Gastrocnemius medialis (tissue), 4 donors: Measurements from ENCODE around the gene NRL. TPM values are rescaled to one million over a fixed set of nuclear protein-coding genes. Genes with fewer than 3 reads are reported as not detected.

Experiments
- ATAC-seq, 2 donors: fragments of 150-250 bp; one replicate each; pipeline ENCODE4 v1.9.1; 2016
- DNase-seq, 2 donors: peaks; one replicate each; pipeline ENCODE4 v3.0.0-alpha.2; 2019
- H3K27ac ChIP-seq, 4 donors: fragments of 200-600 bp; sonication (generic); 1 replicate in 1 of 4; 2 replicates in 3 of 4; pipeline ENCODE4 v1.5.1; 2016 to 2018; ENCODE audit warnings: mild to moderate bottlenecking in 2 of 4, moderate library complexity in 1 of 4
- H3K27me3 ChIP-seq, 3 donors: fragments of 200-600 bp; sonication (generic) in 2 of 3; 1 replicate in 1 of 3; 2 replicates in 2 of 3; pipeline versions ENCODE4 v1.5.1 to v1.6.0; 2016 to 2019; ENCODE audit warnings: mild to moderate bottlenecking in 1 of 3, moderate library complexity in 1 of 3
- H3K36me3 ChIP-seq, 2 donors: fragments of 200-600 bp; sonication (generic) in 1 of 2; one replicate each; pipeline ENCODE4 v1.5.1; 2017 to 2018
- H3K4me1 ChIP-seq, 2 donors: fragments of 200-600 bp; sonication (generic) in 1 of 2; one replicate each; pipeline ENCODE4 v1.5.1; 2016 to 2017; ENCODE audit warnings: mild to moderate bottlenecking in 2 of 2
- H3K4me3 ChIP-seq, 4 donors: fragments of 200-600 bp; sonication (generic) in 3 of 4; 1 replicate in 1 of 4; 2 replicates in 3 of 4; pipeline ENCODE4 v1.5.1; 2016 to 2019; ENCODE audit warnings: mild to moderate bottlenecking in 2 of 4
- H3K9me3 ChIP-seq, 3 donors: fragments of 200-600 bp; sonication (generic) in 2 of 3; 1 replicate in 1 of 3; 2 replicates in 2 of 3; pipeline ENCODE4 v1.5.1; 2016 to 2019
- POLR2A ChIP-seq, 2 donors: fragments of 450-650 bp; IDR thresholded peaks; one replicate each; pipeline ENCODE4 v1.6.1; 2017; ENCODE audit warnings: antibody characterized with exemption in 2 of 2, mild to moderate bottlenecking in 2 of 2, moderate library complexity in 2 of 2
- in situ Hi-C, 4 donors: fragments of 200-750 bp; cut with MboI; loops; one replicate each; pipeline versions ENCODE4 v1.15.0 to v1.8.0; 2017; ENCODE audit warnings: low sequenced_read_pairs in 4 of 4
- intact Hi-C: fragments of 100-400 bp; cut with DNase I; formaldehyde crosslinking; loops from one replicate; pipeline ENCODE4 v1.15.1; 2023; ENCODE audit warnings: low total_unique reads
- total RNA-seq, 4 donors: library from RNA; depleted of rRNA; stranded (reverse); fragments of >200 nt; gene quantifications; one replicate each; pipeline versions ENCODE4 v1.1.0 to v1.2.3, GENCODE V29; 2016
- TF ChIP-seq, protein P1 (sequence below), 5 experiments: fragments of 450-650 bp in 3 of 5; fragments of 200-600 bp in 2 of 5; sonication (generic) in 2 of 5; IDR thresholded peaks in 4 of 5; conservative IDR thresholded peaks in 1 of 5; 1 replicate in 4 of 5; 2 replicates in 1 of 5; pipeline ENCODE4 v1.5.1; 2016 to 2019; ENCODE audit warnings: antibody characterized with exemption in 5 of 5, mild to moderate bottlenecking in 3 of 5, moderate library complexity in 3 of 5

NRL gene
- total RNA-seq, 4 donors from 2014 or later: 0.82 to 4.5 (median 2.4) TPM

GRCh38 chr14:24081739-24082211, 33.0 kb downstream of the NRL start:
- in situ Hi-C loops (no loop called here), intact Hi-C loops (no loop called here)
- no peak for DNase-seq
- TF ChIP-seq, protein P1, sequence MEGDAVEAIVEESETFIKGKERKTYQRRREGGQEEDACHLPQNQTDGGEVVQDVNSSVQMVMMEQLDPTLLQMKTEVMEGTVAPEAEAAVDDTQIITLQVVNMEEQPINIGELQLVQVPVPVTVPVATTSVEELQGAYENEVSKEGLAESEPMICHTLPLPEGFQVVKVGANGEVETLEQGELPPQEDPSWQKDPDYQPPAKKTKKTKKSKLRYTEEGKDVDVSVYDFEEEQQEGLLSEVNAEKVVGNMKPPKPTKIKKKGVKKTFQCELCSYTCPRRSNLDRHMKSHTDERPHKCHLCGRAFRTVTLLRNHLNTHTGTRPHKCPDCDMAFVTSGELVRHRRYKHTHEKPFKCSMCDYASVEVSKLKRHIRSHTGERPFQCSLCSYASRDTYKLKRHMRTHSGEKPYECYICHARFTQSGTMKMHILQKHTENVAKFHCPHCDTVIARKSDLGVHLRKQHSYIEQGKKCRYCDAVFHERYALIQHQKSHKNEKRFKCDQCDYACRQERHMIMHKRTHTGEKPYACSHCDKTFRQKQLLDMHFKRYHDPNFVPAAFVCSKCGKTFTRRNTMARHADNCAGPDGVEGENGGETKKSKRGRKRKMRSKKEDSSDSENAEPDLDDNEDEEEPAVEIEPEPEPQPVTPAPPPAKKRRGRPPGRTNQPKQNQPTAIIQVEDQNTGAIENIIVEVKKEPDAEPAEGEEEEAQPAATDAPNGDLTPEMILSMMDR (IDR thresholded peaks at IDR 0.05 in 4 of 5, conservative IDR thresholded peaks at IDR 0.05 in 1 of 5): no peak
- TF ChIP-seq POLR2A (IDR thresholded peaks at IDR 0.05): no peak
- Histone ChIP-seq H3K27ac (no peak overlapping the region), H3K9me3 (no peaks in the 10 kb centered on the region), H3K36me3 (no peaks in the 10 kb centered on the region), H3K4me1 (peaks cover 0 to 10% of the 10 kb centered on the region in 2 donors), H3K4me3 (peak overlapping the region; percentile 54 to 76 (median 64)), H3K27me3 (no peaks in the 10 kb centered on the region)
- no peak for ATAC-seq

GRCh38 chr14:24080888-24081738, 33.6 kb downstream of the NRL start:
- intact Hi-C loops (no loop called here), in situ Hi-C loops (no loop called here)
- Histone ChIP-seq H3K27ac (peak overlapping the region in 1 of 4 donors; percentile 23), H3K4me3 (peak overlapping the region; percentile 54 to 76 (median 64)), H3K4me1 (peaks cover 0 to 10% of the 10 kb centered on the region in 2 donors), H3K27me3 (no peaks in the 10 kb centered on the region), H3K36me3 (no peaks in the 10 kb centered on the region), H3K9me3 (no peaks in the 10 kb centered on the region)
- peak; percentile 78 to 82 for ATAC-seq
- no peak for DNase-seq
- TF ChIP-seq, protein P1 (IDR thresholded peaks at IDR 0.05 in 4 of 5, conservative IDR thresholded peaks at IDR 0.05 in 1 of 5): no peak
- no peak for TF ChIP-seq POLR2A (IDR thresholded peaks at IDR 0.05)

- Histone ChIP-seq H3K27me3 (no peaks in the 10 kb centered on the region), H3K27ac (no peak overlapping the region), H3K36me3 (no peaks in the 10 kb centered on the region), H3K9me3 (no peaks in the 10 kb centered on the region), H3K4me1 (peaks cover 0 to 10% of the 10 kb centered on the region in 2 donors), H3K4me3 (no peak overlapping the region)
- no peak for TF ChIP-seq POLR2A (IDR thresholded peaks at IDR 0.05)
- TF ChIP-seq, protein P1 (IDR thresholded peaks at IDR 0.05 in 4 of 5, conservative IDR thresholded peaks at IDR 0.05 in 1 of 5): no peak
- intact Hi-C loops (no loop called here), in situ Hi-C loops (no loop called here)
- no peak for DNase-seq
- no peak for ATAC-seq
Observed at GRCh38 chr14:24080142-24080530, 34.6 kb downstream of the NRL start.

GRCh38 chr14:24079491-24080141, 35.1 kb downstream of the NRL start:
- Histone ChIP-seq H3K27me3 (no peaks in the 10 kb centered on the region), H3K36me3 (no peaks in the 10 kb centered on the region), H3K9me3 (no peaks in the 10 kb centered on the region), H3K4me3 (no peak overlapping the region), H3K4me1 (peaks cover 0 to 10% of the 10 kb centered on the region in 2 donors), H3K27ac (no peak overlapping the region)
- no peak for TF ChIP-seq POLR2A (IDR thresholded peaks at IDR 0.05)
- TF ChIP-seq, protein P1 (IDR thresholded peaks at IDR 0.05 in 4 of 5, conservative IDR thresholded peaks at IDR 0.05 in 1 of 5): no peak
- no peak for ATAC-seq
- intact Hi-C loops: no loop called here
- in situ Hi-C loops: no loop called here
- no peak for DNase-seq
